Fibroblast of the aortic adventitia (primary cell): ENCODE results near the gene FRAS1. TPM values are rescaled to one million over a fixed set of nuclear protein-coding genes. Genes with fewer than 3 reads are reported as not detected.

ENCODE experiments used
- DNase-seq: peaks from one replicate; pipeline ENCODE4 v3.0.0-alpha.2; 2010; ENCODE audit warnings: low read depth
- H3K4me3 ChIP-seq: 2 replicates; pipeline ENCODE4 v1.5.1; 2011; ENCODE audit warnings: low read depth, mild to moderate bottlenecking, control low read depth, low read length, moderate library complexity
- total RNA-seq: library from RNA; depleted of rRNA; stranded (reverse); fragments of >200 nt; gene quantifications from 2 replicates; pipeline ENCODE4 v1.2.3, GENCODE V29; 2012; ENCODE audit warnings: low replicate concordance
- TF ChIP-seq, protein P1 (sequence below): IDR thresholded peaks from 2 replicates; pipeline ENCODE4 v1.5.1; 2011; ENCODE audit warnings: mild to moderate bottlenecking, low read length, control low read depth, inconsistent platforms; ENCODE audit not compliant: insufficient read depth

The FRAS1 gene
- total RNA-seq, 1 donor: 1.9 TPM

DNA sequence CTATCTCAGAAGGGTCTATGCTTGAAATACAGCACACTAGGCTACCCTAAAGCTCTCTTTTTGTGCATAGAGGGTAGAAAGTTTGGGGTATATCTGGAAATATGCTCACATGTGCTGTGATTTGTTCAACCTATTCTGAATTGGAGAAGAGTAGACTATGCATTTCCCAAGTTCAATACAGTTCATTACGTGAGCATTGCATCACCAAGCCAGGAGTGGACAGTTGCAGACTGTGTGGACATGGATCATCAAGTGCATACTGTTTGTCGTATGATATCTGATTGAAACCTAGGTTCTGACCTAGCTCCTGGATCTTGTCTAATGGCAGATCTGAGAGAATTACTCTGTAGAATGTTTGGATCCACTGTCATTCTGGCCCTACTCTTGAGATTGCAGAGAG, 161.1 kb downstream of the FRAS1 start:
- TF ChIP-seq, protein P1, sequence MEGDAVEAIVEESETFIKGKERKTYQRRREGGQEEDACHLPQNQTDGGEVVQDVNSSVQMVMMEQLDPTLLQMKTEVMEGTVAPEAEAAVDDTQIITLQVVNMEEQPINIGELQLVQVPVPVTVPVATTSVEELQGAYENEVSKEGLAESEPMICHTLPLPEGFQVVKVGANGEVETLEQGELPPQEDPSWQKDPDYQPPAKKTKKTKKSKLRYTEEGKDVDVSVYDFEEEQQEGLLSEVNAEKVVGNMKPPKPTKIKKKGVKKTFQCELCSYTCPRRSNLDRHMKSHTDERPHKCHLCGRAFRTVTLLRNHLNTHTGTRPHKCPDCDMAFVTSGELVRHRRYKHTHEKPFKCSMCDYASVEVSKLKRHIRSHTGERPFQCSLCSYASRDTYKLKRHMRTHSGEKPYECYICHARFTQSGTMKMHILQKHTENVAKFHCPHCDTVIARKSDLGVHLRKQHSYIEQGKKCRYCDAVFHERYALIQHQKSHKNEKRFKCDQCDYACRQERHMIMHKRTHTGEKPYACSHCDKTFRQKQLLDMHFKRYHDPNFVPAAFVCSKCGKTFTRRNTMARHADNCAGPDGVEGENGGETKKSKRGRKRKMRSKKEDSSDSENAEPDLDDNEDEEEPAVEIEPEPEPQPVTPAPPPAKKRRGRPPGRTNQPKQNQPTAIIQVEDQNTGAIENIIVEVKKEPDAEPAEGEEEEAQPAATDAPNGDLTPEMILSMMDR: no peak
- DNase-seq: no peak
- no peak overlapping the region for H3K4me3 ChIP-seq

DNA sequence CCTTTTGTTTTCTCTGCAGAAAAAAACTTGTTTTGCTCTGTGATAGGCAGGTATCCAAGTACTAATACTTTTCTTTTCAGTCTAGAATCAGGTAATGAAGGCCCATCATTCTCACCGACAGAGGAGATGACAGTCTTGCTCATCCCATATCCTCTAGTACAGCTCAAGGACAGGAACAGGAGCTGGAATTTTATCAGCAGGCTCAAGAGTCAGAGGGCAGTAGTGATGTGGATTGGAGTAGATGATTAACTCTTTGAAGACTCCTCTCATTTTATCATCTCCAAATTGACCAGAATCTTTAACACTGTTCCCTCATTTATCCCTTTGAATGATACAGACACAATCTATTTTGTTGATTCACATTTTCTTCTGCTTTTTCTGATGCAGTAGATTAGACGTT, 162.7 kb downstream of the FRAS1 start:
- no peak overlapping the region for H3K4me3 ChIP-seq
- no peak for DNase-seq
- TF ChIP-seq, protein P1: no peak

DNA sequence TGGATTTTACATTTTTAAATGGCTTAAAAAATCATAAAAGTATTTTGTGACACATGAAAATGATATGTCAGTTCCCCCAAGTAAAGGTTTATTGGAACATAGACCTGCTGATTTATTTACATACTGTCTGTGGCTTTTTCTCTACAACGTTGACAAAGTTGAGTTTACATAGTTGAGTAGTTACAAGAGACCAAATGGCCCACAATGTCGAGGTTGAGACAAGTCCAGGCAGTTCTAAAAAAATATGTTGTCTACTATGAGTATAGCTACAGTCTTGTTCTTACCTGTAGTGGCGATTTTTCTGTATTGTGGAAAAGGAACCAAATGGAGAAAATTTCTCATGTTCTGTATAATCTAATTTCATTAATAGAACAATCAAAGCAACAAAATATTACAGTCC, 163.2 kb downstream of the FRAS1 start:
- TF ChIP-seq, protein P1: no peak
- H3K4me3 ChIP-seq: no peak overlapping the region
- no peak for DNase-seq

GRCh38 chr4:78222575-78223186, 165.6 kb downstream of the FRAS1 start:
- H3K4me3 ChIP-seq: no peak overlapping the region
- no peak for DNase-seq
- TF ChIP-seq, protein P1: no peak

- DNase-seq: no peak
- TF ChIP-seq, protein P1: no peak
- H3K4me3 ChIP-seq: no peak overlapping the region
Observed at GRCh38 chr4:78225236-78225635, 168.1 kb downstream of the FRAS1 start.

- TF ChIP-seq, protein P1: no peak
- DNase-seq: no peak
- no peak overlapping the region for H3K4me3 ChIP-seq
Observed at GRCh38 chr4:78226279-78226678, 169.2 kb downstream of the FRAS1 start.
